CD4-positive, alpha-beta memory T cell (primary cell): ENCODE measurements around the gene LGALS9. TPM values are rescaled to one million over a fixed set of nuclear protein-coding genes. Genes with fewer than 3 reads are reported as not detected.
"Not testable (repeated sequence)": the region's sequence is repeated elsewhere in the genome, so short reads cannot be mapped to it uniquely, and the experiment has no call there.

Experiments
- CTCF ChIA-PET: fragments of 350-600 bp; sonication (Branson Sonifier 250); formaldehyde crosslinking; loops from one replicate; lab custom pipeline; 2021; ENCODE audit warnings: inconsistent platforms; ENCODE audit not compliant: partially characterized antibody; lab: Charles Lee
- POLR2A ChIA-PET: fragments of 350-600 bp; sonication (Branson Sonifier 250); formaldehyde crosslinking; loops from one replicate; lab custom pipeline; 2021; ENCODE audit not compliant: partially characterized antibody; lab: Charles Lee
- DNase-seq, 5 donors: peaks; one replicate each; pipeline versions ENCODE4 v3.0.0 to v3.0.0-alpha.2; 2020 to 2022; ENCODE audit warnings: mixed read lengths in 1 of 5
- H3K27ac ChIP-seq: one replicate; pipeline ENCODE4 v1.7.0; 2013; ENCODE audit warnings: low read depth, low read length
- H3K27me3 ChIP-seq: 2 replicates; pipeline ENCODE4 v1.7.0; 2013; ENCODE audit warnings: mild to moderate bottlenecking, low read length, moderate library complexity; ENCODE audit not compliant: insufficient read depth
- H3K36me3 ChIP-seq: 2 replicates; pipeline ENCODE4 v1.7.0; 2013; ENCODE audit warnings: mild to moderate bottlenecking, low read length, moderate library complexity; ENCODE audit not compliant: insufficient read depth
- H3K4me1 ChIP-seq: 2 replicates; pipeline ENCODE4 v1.7.0; 2013; ENCODE audit warnings: mild to moderate bottlenecking, low read length, moderate library complexity; ENCODE audit not compliant: insufficient read depth
- H3K4me3 ChIP-seq, 2 donors: one replicate each; pipeline ENCODE4 v1.7.0; 2013; ENCODE audit warnings: low read length in 2 of 2, mild to moderate bottlenecking in 1 of 2
- H3K9me3 ChIP-seq, 2 donors: one replicate each; pipeline ENCODE4 v1.7.0; 2013; ENCODE audit warnings: low read length in 2 of 2, control low read depth in 1 of 2; ENCODE audit not compliant: control insufficient read depth in 1 of 2
- H3K27ac Mint-ChIP-seq, 7 donors: one replicate each; pipeline ENCODE4 v1.8.0; 2020 to 2021; ENCODE audit warnings: mixed read lengths in 7 of 7, mild to moderate bottlenecking in 6 of 7, inconsistent platforms in 3 of 7, moderate library complexity in 3 of 7
- H3K27me3 Mint-ChIP-seq, 2 donors: one replicate each; pipeline ENCODE4 v1.8.0; 2020 to 2021; ENCODE audit warnings: mixed read lengths in 2 of 2
- H3K36me3 Mint-ChIP-seq, 2 donors: one replicate each; pipeline ENCODE4 v1.8.0; 2020 to 2021; ENCODE audit warnings: mixed read lengths in 2 of 2, inconsistent platforms in 1 of 2, mild to moderate bottlenecking in 1 of 2
- H3K4me1 Mint-ChIP-seq, 4 donors: one replicate each; pipeline ENCODE4 v1.8.0; 2020 to 2021; ENCODE audit warnings: mixed read lengths in 4 of 4, mild to moderate bottlenecking in 1 of 4
- H3K4me3 Mint-ChIP-seq, 8 donors: one replicate each; pipeline ENCODE4 v1.8.0; 2020 to 2021; ENCODE audit warnings: mixed read lengths in 8 of 8, mild to moderate bottlenecking in 7 of 8, moderate library complexity in 6 of 8, inconsistent platforms in 3 of 8
- H3K9me3 Mint-ChIP-seq, 8 donors: one replicate each; pipeline ENCODE4 v1.8.0; 2020 to 2021; ENCODE audit warnings: mixed read lengths in 8 of 8, mild to moderate bottlenecking in 5 of 8, inconsistent platforms in 3 of 8, moderate library complexity in 1 of 8
- intact Hi-C: fragments of 100-400 bp; cut with micrococcal nuclease; formaldehyde crosslinking; loops from one replicate; pipeline ENCODE4 v1.15.1; 2023
- polyA plus RNA-seq, 2 donors: library from polyadenylated mRNA; unstranded; fragments of 300-500 nt; fragmentation: Illumina TruSeq; gene quantifications; one replicate each; pipeline ENCODE4 v1.2.3, GENCODE V29; 2021
- total RNA-seq, 2 experiments: library from RNA; stranded (reverse); gene quantifications; one replicate each; pipeline ENCODE4 v1.2.3, GENCODE V29; 2021

The LGALS9 gene
- total and polyA plus RNA-seq, 4 experiments from 2014 or later = 19.9 to 33.2 (median 24.4) TPM

GRCh38 chr17:27651411-27652345, 20.7 kb downstream of the LGALS9 start:
- H3K4me3 ChIP-seq = no peak overlapping the region
- H3K9me3 ChIP-seq = no peaks in the 10 kb centered on the region
- POLR2A ChIA-PET = no interaction called here
- peaks cover 0 to 12% (median 7%) of the 10 kb centered on the region in 4 donors for H3K4me1 Mint-ChIP-seq
- peaks cover 6% of the 10 kb centered on the region for H3K4me1 ChIP-seq
- intact Hi-C loops = loop anchor here (1.0 to 10.0 kb wide), 4 partner anchors 48 to 415 kb away; no protein-coding TSS in a partner anchor
- CTCF ChIA-PET = interaction anchor here (0.7 to 11.4 kb wide), 28 partner anchors 10 to 425 kb away, joined by 3 to 358 read pairs (median 4); partner anchors contain the start of genes KSR1 and LGALS9
- no peaks in the 10 kb centered on the region for H3K9me3 Mint-ChIP-seq
- DNase-seq = peak; percentile 51 to 63 (median 56)
- peaks cover 0 to 2% of the 10 kb centered on the region in 2 donors for H3K27me3 Mint-ChIP-seq
- no peak overlapping the region for H3K4me3 Mint-ChIP-seq
- no peak overlapping the region for H3K27ac ChIP-seq
- peaks cover 10 to 12% of the 10 kb centered on the region in 2 donors for H3K36me3 Mint-ChIP-seq
- H3K27ac Mint-ChIP-seq = peak overlapping the region in 1 of 7 donors; percentile 36
- H3K27me3 ChIP-seq = no peaks in the 10 kb centered on the region
- no peaks in the 10 kb centered on the region for H3K36me3 ChIP-seq

GRCh38 chr17:27653449-27653971, 22.5 kb downstream of the LGALS9 start:
- H3K27me3 Mint-ChIP-seq, POLR2A ChIA-PET: not testable (repeated sequence)

GRCh38 chr17:27654136-27654535, 23.1 kb downstream of the LGALS9 start:
- peaks cover 6% of the 10 kb centered on the region for H3K4me1 ChIP-seq
- H3K27me3 ChIP-seq = no peaks in the 10 kb centered on the region
- intact Hi-C loops = loop anchor here (1.0 to 10.0 kb wide), 3 partner anchors 102 to 302 kb away; no protein-coding TSS in a partner anchor
- no peak overlapping the region for H3K4me3 ChIP-seq
- peaks cover 0 to 12% (median 7%) of the 10 kb centered on the region in 4 donors for H3K4me1 Mint-ChIP-seq
- no peak overlapping the region for H3K27ac ChIP-seq
- H3K27ac Mint-ChIP-seq = no peak overlapping the region
- peaks cover 0 to 6% of the 10 kb centered on the region in 2 donors for H3K27me3 Mint-ChIP-seq
- H3K4me3 Mint-ChIP-seq = no peak overlapping the region
- no peaks in the 10 kb centered on the region for H3K9me3 ChIP-seq
- DNase-seq = no peak
- ChIA-PET CTCF (interaction anchor here (0.6 to 11.4 kb wide), 19 partner anchors 8 to 424 kb away, joined by 3 to 358 read pairs (median 4); partner anchors contain the start of gene LGALS9), POLR2A (interaction anchor here (0.5 kb wide), 1 partner anchor 752 kb away, joined by 3 read pairs; no protein-coding TSS in a partner anchor)
- H3K36me3 Mint-ChIP-seq = peaks cover 0 to 2% of the 10 kb centered on the region in 2 donors
- H3K9me3 Mint-ChIP-seq = no peaks in the 10 kb centered on the region
- H3K36me3 ChIP-seq = no peaks in the 10 kb centered on the region

More at GRCh38 chr17:27653449-27653971, 22.5 kb downstream of the LGALS9 start:
- H3K4me3 ChIP-seq, H3K36me3 ChIP-seq, H3K27ac Mint-ChIP-seq, H3K36me3 Mint-ChIP-seq, H3K9me3 ChIP-seq, H3K4me1 ChIP-seq, H3K27me3 ChIP-seq, H3K9me3 Mint-ChIP-seq, DNase-seq, H3K27ac ChIP-seq: not testable (repeated sequence)
- CTCF ChIA-PET = interaction anchor here (1.0 to 11.4 kb wide), 5 partner anchors 11 to 301 kb away, joined by 3 to 358 read pairs (median 4); no protein-coding TSS in a partner anchor
- Mint-ChIP-seq H3K4me3 (peak overlapping the region in 1 of 8 donors; percentile 12), H3K4me1 (peaks cover 0 to 12% (median 7%) of the 10 kb centered on the region in 4 donors)
- intact Hi-C loops = loop anchor here (5.0 to 10.0 kb wide), 2 partner anchors 231 to 301 kb away; no protein-coding TSS in a partner anchor

GRCh38 chr17:27654654-27655524, 23.9 kb downstream of the LGALS9 start:
- Mint-ChIP-seq H3K36me3 (peaks cover 0 to 2% of the 10 kb centered on the region in 2 donors), H3K27me3 (peaks cover 0 to 6% of the 10 kb centered on the region in 2 donors), H3K4me3 (peak overlapping the region in 1 of 8 donors; percentile 8), H3K9me3 (no peaks in the 10 kb centered on the region), H3K27ac (no peak overlapping the region), H3K4me1 (peaks cover 0 to 12% (median 7%) of the 10 kb centered on the region in 4 donors)
- ChIA-PET POLR2A (no interaction called here), CTCF (interaction anchor here (0.6 to 11.4 kb wide), 22 partner anchors 9 to 425 kb away, joined by 3 to 358 read pairs (median 4); partner anchors contain the start of gene LGALS9)
- Histone ChIP-seq H3K27me3 (no peaks in the 10 kb centered on the region), H3K27ac (no peak overlapping the region), H3K9me3 (no peaks in the 10 kb centered on the region), H3K36me3 (no peaks in the 10 kb centered on the region), H3K4me3 (no peak overlapping the region), H3K4me1 (peaks cover 6% of the 10 kb centered on the region)
- DNase-seq = peak; percentile 39 to 57 (median 47)
- intact Hi-C loops = loop anchor here (1.0 to 10.0 kb wide), 3 partner anchors 101 to 303 kb away; no protein-coding TSS in a partner anchor

GRCh38 chr17:27655525-27656111, 24.6 kb downstream of the LGALS9 start:
- not testable (repeated sequence) for H3K27me3 Mint-ChIP-seq
- intact Hi-C loops = loop anchor here (10.0 kb wide), 1 partner anchor 229 kb away; no protein-coding TSS in a partner anchor

GRCh38 chr17:27656620-27657019, 25.6 kb downstream of the LGALS9 start:
- H3K27ac ChIP-seq, H3K27me3 ChIP-seq, H3K4me1 ChIP-seq, DNase-seq, H3K27me3 Mint-ChIP-seq, H3K27ac Mint-ChIP-seq, H3K9me3 Mint-ChIP-seq, H3K4me3 Mint-ChIP-seq, H3K4me3 ChIP-seq, H3K36me3 Mint-ChIP-seq, H3K9me3 ChIP-seq, H3K4me1 Mint-ChIP-seq, POLR2A ChIA-PET, H3K36me3 ChIP-seq: not testable (repeated sequence)
- CTCF ChIA-PET = interaction anchor here (1.4 to 11.4 kb wide), 3 partner anchors 8 to 52 kb away, joined by 3 to 358 read pairs (median 3); no protein-coding TSS in a partner anchor
- intact Hi-C loops = loop anchor here (10.0 kb wide), 1 partner anchor 228 kb away; no protein-coding TSS in a partner anchor

More at GRCh38 chr17:27655525-27656111, 24.6 kb downstream of the LGALS9 start:
- H3K4me3 Mint-ChIP-seq, H3K27me3 ChIP-seq, H3K27ac ChIP-seq, DNase-seq, POLR2A ChIA-PET, H3K9me3 Mint-ChIP-seq, H3K27ac Mint-ChIP-seq, H3K4me3 ChIP-seq, H3K9me3 ChIP-seq, H3K36me3 Mint-ChIP-seq, H3K36me3 ChIP-seq, H3K4me1 ChIP-seq: not testable (repeated sequence)
- CTCF ChIA-PET = interaction anchor here (1.0 to 11.4 kb wide), 10 partner anchors 9 to 420 kb away, joined by 3 to 358 read pairs (median 7); partner anchors contain the start of gene LGALS9
- peaks cover 0 to 12% (median 7%) of the 10 kb centered on the region in 4 donors for H3K4me1 Mint-ChIP-seq
